ENCODE measurements around the gene RAD52. TPM values are rescaled to one million over a fixed set of nuclear protein-coding genes. Genes with fewer than 3 reads are reported as not detected.

Gene RAD52
- polyA plus RNA-seq, 1 donor from 2014 or later = 25.5 TPM

GRCh38 chr12:894226-894625 is 55.3 kb downstream of the RAD52 start:
- Histone ChIP-seq H3K79me2 (replicated peaks; ENCODE audit: insufficient read depth, low read length) (no peaks in the 10 kb centered on the region), H3K36me3 (ENCODE audit: insufficient read depth, low read length) (peaks cover 10% of the 10 kb centered on the region), H3K27me3 (ENCODE audit: insufficient read depth, low read depth, low read length) (no peaks in the 10 kb centered on the region), H3K27ac (ENCODE audit: low read length) (no peak overlapping the region), H3K9ac (ENCODE audit: low read length) (no peak overlapping the region), H4K20me1 (ENCODE audit: insufficient read depth) (no peaks in the 10 kb centered on the region), H3K9me3 (ENCODE audit: low read length) (no peaks in the 10 kb centered on the region), H2AFZ (ENCODE audit: low read depth, low read length) (no peak overlapping the region), H3K4me2 (ENCODE audit: low read length) (no peak overlapping the region), H3K4me3 (ENCODE audit: low read length) (no peak overlapping the region), H3K9me2 (ENCODE audit: insufficient read depth, low read length) (no peaks in the 10 kb centered on the region), H3F3A (ENCODE audit: insufficient read depth, low read length, poor library complexity, severe bottlenecking) (no peaks in the 10 kb centered on the region)
- TF ChIP-seq EP300 (conservative IDR thresholded peaks at IDR 0.05; ENCODE audit: poor library complexity, severe bottlenecking) = no peak
- TF ChIP-seq MXI1 (conservative IDR thresholded peaks at IDR 0.05; ENCODE audit: poor library complexity, severe bottlenecking) = no peak
- TF ChIP-seq EZH2 (IDR thresholded peaks at IDR 0.05; ENCODE audit: borderline replicate concordance, insufficient read depth, low read length, poor library complexity, severe bottlenecking) = no peak
- no peak for TF ChIP-seq POLR2AphosphoS5 (IDR thresholded peaks at IDR 0.05)
- no peak for TF ChIP-seq REST (IDR thresholded peaks at IDR 0.05; ENCODE audit: borderline replicate concordance)
- TF ChIP-seq TAF1 (IDR thresholded peaks at IDR 0.05; ENCODE audit: low read depth) = no peak
- no peak for TF ChIP-seq CTCF (IDR thresholded peaks at IDR 0.05; ENCODE audit: poor library complexity, severe bottlenecking)
- no peak for TF ChIP-seq SMC3 (conservative IDR thresholded peaks at IDR 0.05; ENCODE audit: poor library complexity)
- TF ChIP-seq RAD21 (conservative IDR thresholded peaks at IDR 0.05) = no peak

GRCh38 chr12:886206-886605 is 63.3 kb downstream of the RAD52 start:
- Histone ChIP-seq H3K4me2 (ENCODE audit: low read length) (no peak overlapping the region), H3K9me3 (ENCODE audit: low read length) (no peaks in the 10 kb centered on the region), H3K79me2 (replicated peaks; ENCODE audit: insufficient read depth, low read length) (no peaks in the 10 kb centered on the region), H3K27ac (ENCODE audit: low read length) (no peak overlapping the region), H3K9me2 (ENCODE audit: insufficient read depth, low read length) (no peaks in the 10 kb centered on the region), H4K20me1 (ENCODE audit: insufficient read depth) (no peaks in the 10 kb centered on the region), H2AFZ (ENCODE audit: low read depth, low read length) (no peak overlapping the region), H3K9ac (ENCODE audit: low read length) (no peak overlapping the region), H3F3A (ENCODE audit: insufficient read depth, low read length, poor library complexity, severe bottlenecking) (no peaks in the 10 kb centered on the region), H3K27me3 (ENCODE audit: insufficient read depth, low read depth, low read length) (no peaks in the 10 kb centered on the region), H3K36me3 (ENCODE audit: insufficient read depth, low read length) (peaks cover 24% of the 10 kb centered on the region), H3K4me3 (ENCODE audit: low read length) (no peak overlapping the region)
- TF ChIP-seq TAF1 (IDR thresholded peaks at IDR 0.05; ENCODE audit: low read depth) = no peak
- no peak for TF ChIP-seq CTCF (IDR thresholded peaks at IDR 0.05; ENCODE audit: poor library complexity, severe bottlenecking)
- TF ChIP-seq MXI1 (conservative IDR thresholded peaks at IDR 0.05; ENCODE audit: poor library complexity, severe bottlenecking) = no peak
- no peak for TF ChIP-seq EP300 (conservative IDR thresholded peaks at IDR 0.05; ENCODE audit: poor library complexity, severe bottlenecking)
- no peak for TF ChIP-seq RAD21 (conservative IDR thresholded peaks at IDR 0.05)
- TF ChIP-seq EZH2 (IDR thresholded peaks at IDR 0.05; ENCODE audit: borderline replicate concordance, insufficient read depth, low read length, poor library complexity, severe bottlenecking) = no peak
- TF ChIP-seq POLR2AphosphoS5 (IDR thresholded peaks at IDR 0.05) = no peak
- no peak for TF ChIP-seq REST (IDR thresholded peaks at IDR 0.05; ENCODE audit: borderline replicate concordance)
- no peak for TF ChIP-seq SMC3 (conservative IDR thresholded peaks at IDR 0.05; ENCODE audit: poor library complexity)

All from neural cell (in vitro differentiated cells).